ENCODE measurements around the gene ZNF398.

Gene ZNF398, protein sequence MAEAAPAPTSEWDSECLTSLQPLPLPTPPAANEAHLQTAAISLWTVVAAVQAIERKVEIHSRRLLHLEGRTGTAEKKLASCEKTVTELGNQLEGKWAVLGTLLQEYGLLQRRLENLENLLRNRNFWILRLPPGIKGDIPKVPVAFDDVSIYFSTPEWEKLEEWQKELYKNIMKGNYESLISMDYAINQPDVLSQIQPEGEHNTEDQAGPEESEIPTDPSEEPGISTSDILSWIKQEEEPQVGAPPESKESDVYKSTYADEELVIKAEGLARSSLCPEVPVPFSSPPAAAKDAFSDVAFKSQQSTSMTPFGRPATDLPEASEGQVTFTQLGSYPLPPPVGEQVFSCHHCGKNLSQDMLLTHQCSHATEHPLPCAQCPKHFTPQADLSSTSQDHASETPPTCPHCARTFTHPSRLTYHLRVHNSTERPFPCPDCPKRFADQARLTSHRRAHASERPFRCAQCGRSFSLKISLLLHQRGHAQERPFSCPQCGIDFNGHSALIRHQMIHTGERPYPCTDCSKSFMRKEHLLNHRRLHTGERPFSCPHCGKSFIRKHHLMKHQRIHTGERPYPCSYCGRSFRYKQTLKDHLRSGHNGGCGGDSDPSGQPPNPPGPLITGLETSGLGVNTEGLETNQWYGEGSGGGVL

DNA sequence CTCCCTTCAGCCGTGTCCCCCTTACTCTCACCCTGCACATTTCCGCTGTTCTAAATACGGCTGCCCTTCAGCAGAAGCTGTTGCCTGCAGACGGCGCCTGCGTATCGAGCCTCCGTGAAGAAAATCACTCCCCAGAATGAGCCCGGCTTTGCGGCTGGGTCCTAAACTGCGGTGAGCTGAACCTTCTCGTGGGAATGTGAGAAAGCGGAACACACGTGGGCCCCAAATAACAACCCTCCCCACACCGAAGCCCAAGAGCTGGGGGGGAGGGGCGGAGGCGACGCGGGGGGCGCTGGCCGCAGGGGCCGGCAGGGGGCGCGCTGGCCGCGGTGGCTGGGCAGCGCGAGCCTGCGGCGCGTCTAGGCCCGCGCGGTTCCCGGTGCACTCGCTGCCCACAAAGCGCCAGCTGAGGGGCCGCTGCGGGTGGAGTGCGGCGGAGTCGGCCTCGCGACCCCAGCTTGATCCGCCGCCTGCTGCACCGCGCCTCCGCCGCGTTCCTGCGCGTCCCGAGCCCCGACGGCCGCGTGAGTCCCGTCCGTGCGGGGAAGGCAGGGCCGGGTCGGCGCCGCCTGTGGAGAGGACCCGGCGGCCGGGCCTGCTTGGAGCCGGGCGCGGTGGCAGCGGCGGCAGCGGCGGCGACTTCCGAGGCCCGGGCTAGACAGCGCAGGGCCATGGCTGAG is at the start of gene ZNF398:
TSS of gene ZNF398 (plus strand) at position 382 of the 680 bp plus-strand sequence. CDS start at position 672, 290 bp downstream.
- peak; percentile 99 for TF ChIP-seq CTCF (conservative IDR thresholded peaks at IDR 0.05)
- H3K27ac ChIP-seq: peak within 1 kb of the TSS; percentile 92

DNA sequence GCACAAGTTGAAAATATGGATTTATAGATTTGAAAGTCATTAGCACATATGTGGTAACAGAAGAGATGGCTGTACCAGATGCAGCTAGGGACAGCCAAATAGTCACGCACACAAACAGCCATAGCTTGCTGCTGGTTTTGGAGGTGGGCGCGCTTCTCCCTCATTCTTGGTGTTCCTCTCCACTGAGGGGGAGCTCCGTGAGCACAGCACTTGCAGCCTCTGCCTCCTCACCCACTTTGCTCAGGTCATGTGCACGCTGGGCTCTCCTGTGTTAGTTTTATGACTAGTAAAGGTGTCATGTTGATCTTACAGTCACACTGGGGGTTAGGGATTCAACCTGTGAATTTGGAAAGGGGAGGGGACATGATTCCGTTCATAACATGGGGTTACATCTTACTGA is 48.2 kb upstream of the ZNF398 start:
- no peak for TF ChIP-seq CTCF (conservative IDR thresholded peaks at IDR 0.05)
- no peak overlapping the region for H3K27ac ChIP-seq

- no peak for TF ChIP-seq CTCF (conservative IDR thresholded peaks at IDR 0.05)
Measured at GRCh38 chr7:149100821-149101220, 46.4 kb upstream of the ZNF398 start.

GRCh38 chr7:149102666-149103065 is 44.6 kb upstream of the ZNF398 start:
- H3K27ac ChIP-seq: no peak overlapping the region
- TF ChIP-seq CTCF (conservative IDR thresholded peaks at IDR 0.05): no peak

More at GRCh38 chr7:149100821-149101220, 46.4 kb upstream of the ZNF398 start:
- no peak overlapping the region for H3K27ac ChIP-seq

GRCh38 chr7:149103424-149103823 is 43.8 kb upstream of the ZNF398 start:
- H3K27ac ChIP-seq: no peak overlapping the region
- no peak for TF ChIP-seq CTCF (conservative IDR thresholded peaks at IDR 0.05)

DNA sequence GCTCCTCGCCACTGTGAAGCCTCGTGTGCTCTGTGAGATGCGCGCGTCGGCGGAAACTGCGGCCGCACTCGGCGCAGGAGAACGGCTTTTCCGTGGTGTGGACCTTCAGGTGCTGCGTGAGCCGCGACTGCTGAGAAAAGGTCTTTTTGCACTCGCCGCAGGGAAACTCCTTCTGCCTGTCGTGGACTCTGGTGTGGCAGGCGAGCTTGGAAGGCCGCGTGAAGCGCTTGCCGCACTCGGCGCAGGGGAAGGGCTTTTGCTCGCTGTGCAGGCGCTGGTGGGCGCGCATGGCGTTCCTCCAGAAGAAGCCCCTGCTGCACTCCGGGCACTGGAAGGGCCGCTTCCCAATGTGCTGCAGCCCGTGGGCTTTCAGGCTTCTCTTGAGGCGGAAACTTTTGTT is 43.0 kb upstream of the ZNF398 start:
- no peak for TF ChIP-seq CTCF (conservative IDR thresholded peaks at IDR 0.05)

DNA sequence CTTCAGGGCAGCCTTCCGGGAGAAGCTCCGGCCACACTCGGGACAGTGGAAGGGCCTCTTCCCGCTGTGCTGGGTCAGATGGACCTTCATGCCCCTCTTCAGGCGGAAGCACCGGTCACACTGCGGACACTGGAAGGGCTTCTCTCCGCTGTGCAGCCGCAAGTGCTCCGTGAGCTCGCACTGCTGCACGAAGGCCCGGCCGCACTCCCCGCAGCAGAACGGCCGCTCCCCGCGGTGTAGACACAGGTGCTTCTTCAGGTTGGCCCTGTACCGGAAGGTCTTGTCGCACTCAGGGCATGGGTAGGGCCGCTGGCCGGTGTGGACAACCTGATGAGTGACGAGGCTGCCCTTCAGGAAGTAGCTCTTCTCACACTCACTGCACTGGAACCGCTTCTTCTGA is 42.5 kb upstream of the ZNF398 start:
- H3K27ac ChIP-seq: no peak overlapping the region
- no peak for TF ChIP-seq CTCF (conservative IDR thresholded peaks at IDR 0.05)

More for the DNA sequence above, 43.0 kb upstream of the ZNF398 start:
- H3K27ac ChIP-seq: no peak overlapping the region

All from VCaP (cell line).